ENCODE measurements around the gene HES4. TPM values are rescaled to one million over a fixed set of nuclear protein-coding genes. Genes with fewer than 3 reads are reported as not detected.

The HES4 gene
- total RNA-seq (2014; rRNA removed) (233 and 379 TPM in 2 replicates), Bru-seq, nascent RNA (percentile 46 among the genes with signal in this experiment), BruChase-seq, experiment 1, labeled RNA remaining after a 6-hour chase (percentile 32 among the genes with signal in this experiment), BruChase-seq, experiment 2, labeled RNA remaining after a 2-hour chase (percentile 63 among the genes with signal in this experiment)
- long read RNA-seq, transcript HES4-204 (3 exons, 667 nt): minor isoform, 5 of 154 reads
- long read RNA-seq, transcript HES4-202 (3 exons, 1,040 nt): minor isoform, 10 of 154 reads
- long read RNA-seq, transcript HES4-201 (4 exons, 899 nt): major isoform, 69 of 154 reads
- long read RNA-seq, transcript HES4-203 (2 exons, 1,038 nt): minor isoform, 44 of 154 reads
- long read RNA-seq, partial matches to known transcripts: 11 of 154 reads
- long read RNA-seq, other reads (novel, unspliced or antisense): 15 of 154 reads

GRCh38 chr1:999725-1000356 is at the start of gene HES4:
HES4 (minus strand) TSS chr1:1000097; CDS start chr1:999973, 124 bp downstream.
- H4K20me1 ChIP-seq (ENCODE audit: low read length): peaks cover 22% of the 10 kb centered on the region
- peak within 1 kb of the TSS; percentile 97 for H3K9ac ChIP-seq (ENCODE audit: low read length)
- TF ChIP-seq EZH2phosphoT487 (IDR thresholded peaks at IDR 0.05; ENCODE audit: borderline replicate concordance, low read length) (peak; percentile 98), CTCF (conservative IDR thresholded peaks at IDR 0.05; ENCODE audit: low read depth, low read length) (no peak), EZH2 (IDR thresholded peaks at IDR 0.05; ENCODE audit: low read length, unreplicated experiment) (no peak)
- no peaks in the 10 kb centered on the region for H3K9me3 ChIP-seq (ENCODE audit: low read length)
- H3K4me2 ChIP-seq (ENCODE audit: low read length): peak within 1 kb of the TSS; percentile 93
- H3K27ac ChIP-seq (ENCODE audit: low read length): peak within 1 kb of the TSS; percentile 96
- ChIA-PET CTCF (interaction anchor here (0.7 kb wide), 1 partner anchor 19 kb away, joined by 3 read pairs; no protein-coding TSS in a partner anchor), POLR2A (ENCODE audit: unreplicated experiment) (interaction anchor here (0.5 to 1.0 kb wide), 6 partner anchors 14 to 616 kb away, joined by 3 to 10 read pairs (median 4); partner anchors contain the start of genes AGRN, MIB2 and PLEKHN1)
- no peaks in the 10 kb centered on the region for H3K9me2 ChIP-seq (replicated peaks; ENCODE audit: low read length)
- peak within 1 kb of the TSS; percentile 41 for H2AFZ ChIP-seq (ENCODE audit: low read length)
- H3K36me3 ChIP-seq (ENCODE audit: low read depth, low read length): no peaks in the 10 kb centered on the region
- peaks cover 4% of the 10 kb centered on the region; the same call in 1 of the 2 replicates for H3K4me1 ChIP-seq (ENCODE audit: insufficient read depth, low read length)
- ATAC-seq (peak; percentile 66), DNase-seq (peak; percentile 97)
- H3K4me3 ChIP-seq (ENCODE audit: low read length): peak within 1 kb of the TSS; percentile 93
- no peaks in the 10 kb centered on the region for H3K27me3 ChIP-seq (ENCODE audit: low read length)
- H3K79me2 ChIP-seq (ENCODE audit: low read length): peaks cover 48% of the 10 kb centered on the region
- intact Hi-C loops (cut with micrococcal nuclease): loop anchor here (1.0 kb wide), 1 partner anchor 13 kb away; the partner anchor contains the start of gene ISG15
- no peaks in the 10 kb centered on the region for H3F3A ChIP-seq (ENCODE audit: low read length, unreplicated experiment)
- no TSS peak for BruUV-seq (replicated peaks)

GRCh38 chr1:1048765-1049164 is 48.9 kb upstream of the HES4 start:
- H3K36me3 ChIP-seq (ENCODE audit: low read depth, low read length): peaks cover 81% of the 10 kb centered on the region

More at GRCh38 chr1:1048765-1049164, 48.9 kb upstream of the HES4 start:
- no peak overlapping the region for H3K4me3 ChIP-seq (ENCODE audit: low read length)
- no peaks in the 10 kb centered on the region for H3K27me3 ChIP-seq (ENCODE audit: low read length)
- H3K4me2 ChIP-seq (ENCODE audit: low read length): no peak overlapping the region
- ChIA-PET POLR2A (ENCODE audit: unreplicated experiment) (no interaction called here), CTCF (no interaction called here)
- H3K27ac ChIP-seq (ENCODE audit: low read length): no peak overlapping the region
- intact Hi-C loops (cut with micrococcal nuclease): no loop called here
- ATAC-seq (no peak), DNase-seq (no peak)
- peaks cover 3% of the 10 kb centered on the region; the same call in 1 of the 2 replicates for H4K20me1 ChIP-seq (ENCODE audit: low read length)
- no peak for TF ChIP-seq EZH2phosphoT487 (IDR thresholded peaks at IDR 0.05; ENCODE audit: borderline replicate concordance, low read length)
- TF ChIP-seq CTCF (conservative IDR thresholded peaks at IDR 0.05; ENCODE audit: low read depth, low read length): no peak
- no peak for TF ChIP-seq EZH2 (IDR thresholded peaks at IDR 0.05; ENCODE audit: low read length, unreplicated experiment)
- no peak overlapping the region for H3K9ac ChIP-seq (ENCODE audit: low read length)
- H3K79me2 ChIP-seq (ENCODE audit: low read length): peaks cover 1% of the 10 kb centered on the region; the same call in 1 of the 2 replicates
- no peaks in the 10 kb centered on the region for H3K9me2 ChIP-seq (replicated peaks; ENCODE audit: low read length)
- no peaks in the 10 kb centered on the region for H3K9me3 ChIP-seq (ENCODE audit: low read length)
- H3F3A ChIP-seq (ENCODE audit: low read length, unreplicated experiment): no peaks in the 10 kb centered on the region
- H2AFZ ChIP-seq (ENCODE audit: low read length): no peak overlapping the region
- no TSS peak for BruUV-seq (replicated peaks)
- no peaks in the 10 kb centered on the region for H3K4me1 ChIP-seq (ENCODE audit: insufficient read depth, low read length)
